ENCODE measurements around the gene CLEC2D. TPM values are rescaled to one million over a fixed set of nuclear protein-coding genes. Genes with fewer than 3 reads are reported as not detected.

CLEC2D gene, protein sequence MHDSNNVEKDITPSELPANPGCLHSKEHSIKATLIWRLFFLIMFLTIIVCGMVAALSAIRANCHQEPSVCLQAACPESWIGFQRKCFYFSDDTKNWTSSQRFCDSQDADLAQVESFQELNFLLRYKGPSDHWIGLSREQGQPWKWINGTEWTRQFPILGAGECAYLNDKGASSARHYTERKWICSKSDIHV
- 2.5 and 2.8 TPM in 2 replicates for total RNA-seq (2014; rRNA removed)
- 0.58 TPM for polyA plus RNA-seq (2012)

DNA sequence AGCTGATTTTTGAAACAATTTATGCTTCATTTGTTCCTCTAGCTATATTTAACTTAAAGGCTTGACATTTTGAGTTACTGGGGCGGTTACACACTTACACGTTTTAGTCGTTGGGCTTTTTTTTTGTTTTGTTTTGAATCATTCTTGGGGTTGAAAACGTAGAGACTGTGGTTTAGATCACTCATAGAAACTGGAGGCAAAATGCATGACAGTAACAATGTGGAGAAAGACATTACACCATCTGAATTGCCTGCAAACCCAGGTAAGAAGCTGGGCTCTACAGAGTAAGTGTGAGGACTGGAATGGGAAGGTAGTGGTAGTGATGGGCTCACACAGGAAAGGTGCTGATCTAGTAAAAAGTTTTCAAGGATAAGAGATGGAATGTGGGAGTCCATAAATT, at the start of gene CLEC2D:
Gene CLEC2D (plus strand): TSS at position 180 of the 400 bp plus-strand sequence. CDS start 22 bp downstream, at position 202.
- DNase-seq (ENCODE audit: low read depth) = no peak

DNA sequence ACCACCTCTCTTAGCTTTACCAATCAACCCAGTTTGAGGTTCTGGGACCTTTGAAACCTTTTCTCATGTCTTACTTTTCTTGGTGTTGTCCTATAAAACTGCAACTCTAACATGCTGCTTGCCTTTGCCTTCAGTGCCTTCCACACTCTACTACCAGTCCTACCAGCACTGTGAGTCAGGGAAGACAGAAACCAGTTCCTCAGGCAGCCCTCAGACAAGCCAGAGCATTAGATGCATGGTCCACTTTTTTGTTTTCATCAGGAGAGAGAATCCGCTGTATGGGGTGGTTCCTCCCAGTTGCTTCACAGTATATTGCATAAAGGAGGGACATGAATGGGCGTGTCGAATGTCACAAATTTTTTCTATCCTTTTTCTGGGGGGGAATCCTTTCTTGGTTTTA, 44.5 kb upstream of the CLEC2D start:
- DNase-seq (ENCODE audit: low read depth) = no peak

DNA sequence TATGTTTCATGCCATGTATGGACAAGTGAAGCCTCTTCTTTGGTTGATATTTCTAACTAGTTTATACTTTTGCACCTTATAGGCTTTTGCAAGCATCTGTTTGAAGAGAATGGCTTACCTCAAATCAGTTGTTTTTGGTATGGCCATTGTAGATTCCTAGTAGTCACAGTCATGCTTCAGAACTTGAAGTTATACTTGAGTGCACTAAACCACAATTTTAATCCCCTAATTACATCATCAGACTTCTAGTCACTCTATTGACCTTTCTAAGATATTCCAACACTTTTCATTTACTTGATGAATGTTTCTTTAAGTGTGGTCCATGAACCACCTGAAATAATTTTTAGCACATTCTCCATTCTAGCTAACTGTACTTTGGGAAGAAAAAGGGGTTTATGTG, 43.2 kb upstream of the CLEC2D start:
- peak; percentile 24 for DNase-seq (ENCODE audit: low read depth)

DNA sequence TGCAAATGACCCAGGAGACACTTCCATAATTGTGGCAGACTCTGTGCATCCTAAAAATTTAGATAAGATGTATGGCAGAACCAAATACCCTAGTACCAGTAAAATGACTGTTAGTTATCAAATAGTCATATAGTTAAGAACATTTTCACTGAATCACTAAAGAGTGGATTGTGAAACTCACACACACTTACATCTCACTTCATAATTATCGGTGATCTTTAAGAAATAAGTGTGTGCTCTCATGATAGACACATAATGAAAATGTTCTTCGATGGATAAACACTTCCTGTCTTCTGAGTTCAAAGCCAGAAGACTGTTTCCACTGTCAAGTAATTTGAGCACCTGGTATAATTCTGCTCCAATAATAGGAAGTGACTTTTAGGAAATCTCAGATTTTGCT, 42.7 kb upstream of the CLEC2D start:
- no peak for DNase-seq (ENCODE audit: low read depth)

DNA sequence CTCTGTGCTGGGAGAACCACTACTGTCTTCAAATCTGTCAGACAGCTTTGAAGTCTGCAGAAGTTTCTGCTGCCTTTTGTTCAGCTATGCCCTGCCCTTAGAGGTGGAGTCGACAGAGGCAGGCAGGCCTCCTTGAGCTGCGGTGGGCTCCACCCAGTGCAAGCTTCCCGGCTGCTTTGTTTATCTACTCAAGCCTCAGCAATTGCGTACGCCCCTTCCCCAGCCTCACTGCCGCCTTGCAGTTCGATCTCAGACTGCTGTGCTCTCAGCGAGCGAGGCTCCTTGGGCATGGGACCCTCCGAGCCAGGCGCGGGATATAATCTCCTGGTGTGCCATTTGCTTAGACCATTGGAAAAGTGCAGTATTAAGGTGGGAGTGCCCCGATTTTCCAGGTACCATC, 36.7 kb upstream of the CLEC2D start:
- DNase-seq (ENCODE audit: low read depth) = no peak

DNA sequence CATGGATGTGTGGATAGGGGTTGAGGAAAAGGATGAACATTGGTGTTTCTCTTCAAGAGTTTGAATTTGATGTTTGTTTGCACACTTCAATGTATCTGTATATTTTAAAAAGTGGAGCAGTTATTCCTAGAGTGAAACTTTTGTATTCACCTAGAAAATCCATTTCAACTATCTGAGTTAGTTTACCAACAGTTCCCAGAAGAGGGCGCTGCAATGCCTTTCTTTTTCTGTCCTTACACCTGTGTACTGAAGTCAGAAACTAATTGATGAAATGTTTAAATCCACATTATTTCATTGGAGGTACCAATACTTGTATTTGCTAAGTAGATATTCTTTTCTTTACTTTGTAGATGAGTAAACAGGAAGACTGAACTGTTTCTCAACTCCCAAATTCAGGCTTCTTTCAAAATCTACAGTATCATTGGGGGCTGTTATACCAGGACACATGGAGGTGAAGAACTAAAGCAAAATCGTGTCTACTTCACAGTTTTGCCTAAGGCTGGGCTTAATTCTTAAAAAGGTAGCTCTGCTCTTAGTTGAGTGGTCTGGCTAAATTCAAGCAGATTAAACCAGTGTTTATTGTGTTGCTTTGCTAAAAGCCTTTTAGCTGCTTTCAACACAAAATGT, 35.2 kb upstream of the CLEC2D start:
- DNase-seq (ENCODE audit: low read depth) = peak; percentile 36

DNA sequence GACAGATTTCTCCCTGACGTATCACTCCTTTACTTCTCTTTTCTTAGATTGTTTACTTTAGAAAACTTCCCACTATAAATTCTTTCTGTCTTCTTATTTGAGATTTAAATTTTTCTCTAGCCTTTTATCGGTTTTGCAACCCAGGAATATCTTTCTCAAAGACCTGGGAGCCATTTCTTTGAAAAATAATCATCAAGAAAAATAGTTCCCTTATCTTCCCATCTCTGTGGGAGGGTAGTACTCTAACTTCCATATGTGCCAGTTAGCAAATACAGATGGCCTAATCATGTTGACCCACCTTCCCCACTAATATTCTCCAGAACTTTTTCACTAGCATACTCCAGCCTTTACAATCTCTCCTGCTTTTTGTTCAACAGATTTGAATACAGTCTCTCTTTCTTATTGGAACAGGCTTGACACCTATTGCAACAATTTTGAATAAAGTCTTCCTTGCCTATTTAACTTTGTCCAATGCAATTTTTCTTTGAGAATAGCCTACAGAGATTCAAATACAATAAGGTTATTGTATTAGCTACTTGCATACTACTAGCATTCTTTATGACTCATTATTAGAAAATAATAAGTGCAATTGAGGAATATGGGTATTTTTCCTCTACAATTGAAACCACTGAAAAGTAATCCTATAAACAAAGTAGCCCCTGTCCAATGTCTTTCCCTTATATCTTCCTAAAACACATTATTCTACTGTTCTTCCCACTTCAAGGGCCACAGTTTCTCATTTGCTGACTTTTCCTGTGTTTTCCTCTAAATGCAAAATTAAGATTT, 34.4 kb upstream of the CLEC2D start:
- no peak for DNase-seq (ENCODE audit: low read depth)

DNA sequence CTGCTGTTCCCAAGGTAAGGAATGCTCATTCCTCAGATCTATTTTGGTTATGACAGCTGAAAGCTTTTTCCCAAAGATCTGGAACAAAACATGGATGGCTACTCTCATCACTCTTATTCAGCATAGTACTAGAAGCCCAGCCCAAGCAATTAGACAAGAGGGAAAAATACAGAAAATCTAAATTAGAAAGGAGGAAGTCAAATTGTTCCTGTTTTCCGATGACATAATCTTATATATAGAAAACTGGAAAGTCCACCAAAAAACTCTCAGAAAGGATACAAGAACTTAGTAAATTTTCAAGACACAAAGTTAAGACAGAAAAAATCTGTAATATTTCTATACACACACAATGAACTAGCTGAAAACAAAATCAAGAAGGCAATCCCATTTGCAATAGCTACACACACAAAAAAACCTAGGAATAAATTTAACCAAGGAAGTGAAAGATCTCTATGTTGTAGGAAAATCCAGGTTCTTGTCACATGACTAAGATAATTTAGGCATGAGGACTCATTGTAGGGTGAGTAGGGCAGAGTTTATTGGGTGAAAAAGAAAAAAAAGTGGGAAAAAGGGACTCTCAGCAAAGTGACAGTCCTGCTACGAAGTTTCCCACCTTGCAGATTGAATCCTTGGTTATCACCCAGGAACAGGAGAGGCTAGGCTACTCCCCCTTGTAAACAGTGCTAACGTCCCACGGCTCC, 33.2 kb upstream of the CLEC2D start:
- no peak for DNase-seq (ENCODE audit: low read depth)

DNA sequence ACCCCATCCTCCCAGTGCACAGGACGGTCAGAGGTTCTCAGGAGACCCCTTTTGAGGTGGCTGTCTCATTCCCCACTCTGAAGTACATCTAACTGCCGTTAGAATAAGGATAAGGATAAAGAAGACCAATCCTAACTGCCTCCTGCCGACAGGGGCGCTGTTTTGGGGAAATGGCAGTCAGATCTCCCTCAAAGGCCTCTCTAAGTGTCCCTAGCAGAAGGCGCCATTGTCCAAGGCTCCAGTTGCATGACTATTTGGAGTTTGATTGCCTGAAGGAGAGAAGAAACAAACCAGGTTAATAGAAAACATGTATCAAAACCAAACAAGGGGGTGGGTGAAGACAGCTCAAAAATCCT, 32.7 kb upstream of the CLEC2D start:
- DNase-seq (ENCODE audit: low read depth) = no peak

DNA sequence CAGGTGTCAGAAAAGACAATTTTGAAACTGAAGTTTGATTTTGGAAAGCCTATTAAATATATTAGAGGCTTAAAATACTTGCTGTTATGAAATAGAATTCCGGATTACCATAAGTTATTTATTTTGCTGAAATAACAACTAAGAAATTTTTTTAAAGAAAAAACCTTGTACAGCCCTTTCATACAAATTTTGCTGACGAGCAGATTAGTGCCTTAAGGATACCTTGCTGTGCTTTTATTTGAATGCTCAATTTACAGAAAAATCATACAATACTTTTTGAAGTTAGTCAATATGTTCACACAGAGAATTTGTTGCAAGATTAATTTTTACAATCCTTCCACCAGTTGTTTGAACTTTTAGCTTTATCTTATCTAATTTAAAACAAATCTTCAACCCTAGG, 29.5 kb upstream of the CLEC2D start:
- DNase-seq (ENCODE audit: low read depth) = no peak

DNA sequence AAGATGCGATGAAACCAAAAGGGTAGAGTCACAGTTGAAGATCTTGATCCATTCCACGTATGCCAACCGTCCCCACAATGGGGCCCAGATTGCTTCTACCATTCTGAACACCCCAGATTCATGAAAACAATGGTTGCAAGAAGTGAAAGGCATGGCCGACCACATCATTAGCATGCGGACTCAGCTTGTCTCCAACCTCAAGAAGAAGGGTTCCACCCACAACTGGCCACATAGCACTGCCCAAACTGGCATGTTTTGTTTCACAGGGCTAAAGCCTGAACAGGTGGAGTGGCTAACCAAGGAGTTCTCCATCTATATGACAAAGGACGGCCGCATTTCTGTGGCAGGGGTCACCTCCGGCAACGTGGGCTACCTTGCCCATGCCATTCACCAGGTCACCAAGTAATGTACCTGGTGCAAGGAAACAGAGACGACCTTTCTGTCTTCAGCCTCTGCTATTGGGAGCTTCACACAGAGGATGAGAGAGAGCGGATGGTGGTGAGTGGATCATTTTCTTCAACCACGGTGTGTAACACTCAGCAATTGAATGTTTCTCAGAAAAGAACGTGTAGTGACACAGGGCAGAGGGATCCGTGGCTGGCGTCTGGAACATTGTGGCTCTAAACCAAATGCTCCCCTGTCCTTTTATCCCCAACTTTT, 26.8 kb upstream of the CLEC2D start:
- no peak for DNase-seq (ENCODE audit: low read depth)

DNA sequence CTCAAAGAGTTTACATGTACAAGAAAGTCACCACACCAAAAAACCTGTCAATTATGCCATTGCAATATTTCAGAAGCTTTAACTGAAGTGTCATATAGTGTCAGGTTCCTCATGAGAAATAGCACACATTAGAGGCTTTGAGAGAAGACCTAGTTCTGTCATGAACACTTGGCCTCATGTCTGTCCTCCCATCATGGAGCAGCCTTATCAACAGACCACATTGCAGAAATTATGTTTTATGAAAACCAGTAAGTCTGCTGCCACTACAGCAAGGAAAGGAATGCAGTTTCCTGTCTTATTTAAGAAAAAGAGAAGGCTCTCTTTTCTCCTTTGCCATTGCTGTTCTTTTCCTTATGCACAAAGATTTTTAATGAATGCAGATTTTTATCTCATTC, 26.2 kb upstream of the CLEC2D start:
- DNase-seq (ENCODE audit: low read depth) = no peak

DNA sequence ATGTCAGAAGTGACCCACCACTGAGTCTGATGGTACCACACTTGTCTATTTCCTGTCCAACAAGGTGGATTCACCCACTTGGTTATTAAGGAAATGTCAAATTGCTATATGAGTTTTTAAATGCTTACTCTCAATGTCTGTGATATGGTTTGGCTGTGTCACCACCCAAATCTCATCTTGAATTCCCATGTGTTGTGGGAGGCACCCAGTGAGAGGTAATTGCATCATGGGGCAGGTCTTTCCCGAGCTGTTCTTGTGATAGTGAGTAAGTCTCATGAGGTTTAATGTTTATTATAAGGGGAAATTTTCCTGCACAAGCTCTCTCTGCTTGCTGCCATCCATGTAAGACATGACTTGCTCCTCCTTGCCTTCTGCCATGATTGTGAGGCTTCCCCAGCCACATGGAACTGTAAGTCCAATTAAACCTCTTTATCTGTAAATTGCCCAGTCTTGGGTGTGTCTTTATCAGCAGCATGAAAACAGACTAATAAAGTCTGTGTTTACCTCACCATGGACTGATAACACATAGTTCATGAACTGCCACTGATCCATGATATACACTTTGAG, 24.4 kb upstream of the CLEC2D start:
- peak; percentile 10 for DNase-seq (ENCODE audit: low read depth)

DNA sequence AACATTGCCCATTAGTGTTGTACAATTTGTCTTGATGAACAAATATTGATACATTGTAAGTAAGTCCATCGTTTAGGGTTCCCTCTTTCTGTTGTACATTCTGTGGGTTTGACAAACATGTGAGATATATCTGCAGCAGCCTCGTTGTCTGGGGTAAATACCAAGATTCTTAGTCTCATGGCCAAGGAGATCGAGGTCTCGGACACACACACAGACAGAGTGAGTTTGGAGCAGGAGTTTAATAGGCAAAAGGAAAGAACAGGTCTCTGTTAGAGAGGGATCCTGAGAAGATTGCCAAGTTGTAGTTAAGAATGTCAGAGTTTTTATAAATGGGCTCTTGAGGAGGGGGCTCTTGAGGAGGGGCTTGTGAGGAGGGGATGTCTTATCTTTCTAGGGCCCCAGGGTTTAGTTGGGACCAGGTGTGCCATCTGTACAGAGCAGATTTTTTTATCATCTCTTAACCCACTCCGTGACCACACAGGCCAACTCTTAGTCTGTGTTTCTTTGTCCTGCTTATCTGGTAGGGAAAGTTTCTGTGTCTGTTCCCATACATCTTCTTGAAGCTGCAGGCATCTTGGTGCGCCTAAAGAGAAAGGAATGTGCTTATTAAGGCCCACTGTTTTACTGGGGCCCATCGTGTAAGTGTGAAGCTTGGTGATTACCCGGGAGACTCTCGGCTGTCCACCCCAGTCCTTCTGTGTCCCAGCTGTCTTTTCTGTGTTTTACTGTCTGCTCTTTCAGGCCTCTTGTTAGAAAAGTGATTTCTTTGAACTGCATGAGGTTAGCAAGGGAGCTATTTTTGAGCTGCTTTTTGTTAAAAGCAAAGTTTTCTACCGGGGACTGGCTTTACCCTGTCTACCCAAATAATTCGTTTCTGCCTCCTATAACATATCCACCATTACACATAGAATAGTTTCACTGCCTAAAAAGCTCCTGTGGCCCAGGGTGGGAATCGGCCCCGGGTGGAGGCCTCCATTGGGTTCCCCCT, 22.4 kb upstream of the CLEC2D start:
- peak; percentile 35 for DNase-seq (ENCODE audit: low read depth)

DNA sequence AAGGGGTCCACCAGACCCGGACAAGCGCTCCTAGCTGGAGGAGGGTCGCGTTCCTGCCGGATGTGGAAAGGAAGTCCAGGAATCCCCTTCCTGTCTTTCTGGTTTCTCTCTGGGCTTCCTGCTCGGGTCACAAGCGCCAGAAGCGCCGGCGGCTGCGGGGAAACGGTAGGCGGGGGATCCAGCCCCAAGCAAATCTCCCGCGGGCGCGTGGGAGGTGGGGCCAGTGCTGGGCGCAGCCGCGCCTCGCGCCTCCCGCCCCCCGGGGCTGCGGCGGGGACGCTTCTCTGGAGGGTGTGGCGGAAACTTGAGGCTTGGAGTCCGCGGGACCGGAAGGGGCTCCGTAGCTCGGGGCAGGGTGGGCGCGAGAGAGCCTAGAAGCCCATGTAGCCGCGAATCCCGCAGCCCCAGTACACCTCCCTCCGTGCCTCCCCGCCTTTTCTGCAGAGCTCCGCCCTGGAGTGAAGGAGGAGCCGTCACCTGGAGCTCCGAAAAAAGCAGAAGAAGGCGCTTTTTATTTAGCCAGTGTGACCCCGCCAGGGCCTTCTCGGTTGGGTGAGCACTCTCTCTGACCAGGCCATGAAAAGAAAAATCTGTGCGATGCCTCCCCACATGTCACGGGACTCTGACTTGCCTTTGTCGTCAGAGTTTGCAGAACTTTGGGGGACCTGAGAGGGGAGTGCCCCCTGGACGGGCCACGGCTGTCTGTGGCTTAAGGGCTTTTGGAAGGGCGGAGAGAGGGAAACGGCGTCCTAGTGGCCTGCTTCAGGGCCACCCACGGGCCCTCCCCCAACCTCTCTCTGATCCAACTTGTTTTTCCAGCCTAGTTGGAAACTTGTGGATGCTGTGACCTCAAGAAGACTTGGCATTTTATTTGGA, 21.4 kb upstream of the CLEC2D start:
- DNase-seq (ENCODE audit: low read depth) = peak; percentile 83

DNA sequence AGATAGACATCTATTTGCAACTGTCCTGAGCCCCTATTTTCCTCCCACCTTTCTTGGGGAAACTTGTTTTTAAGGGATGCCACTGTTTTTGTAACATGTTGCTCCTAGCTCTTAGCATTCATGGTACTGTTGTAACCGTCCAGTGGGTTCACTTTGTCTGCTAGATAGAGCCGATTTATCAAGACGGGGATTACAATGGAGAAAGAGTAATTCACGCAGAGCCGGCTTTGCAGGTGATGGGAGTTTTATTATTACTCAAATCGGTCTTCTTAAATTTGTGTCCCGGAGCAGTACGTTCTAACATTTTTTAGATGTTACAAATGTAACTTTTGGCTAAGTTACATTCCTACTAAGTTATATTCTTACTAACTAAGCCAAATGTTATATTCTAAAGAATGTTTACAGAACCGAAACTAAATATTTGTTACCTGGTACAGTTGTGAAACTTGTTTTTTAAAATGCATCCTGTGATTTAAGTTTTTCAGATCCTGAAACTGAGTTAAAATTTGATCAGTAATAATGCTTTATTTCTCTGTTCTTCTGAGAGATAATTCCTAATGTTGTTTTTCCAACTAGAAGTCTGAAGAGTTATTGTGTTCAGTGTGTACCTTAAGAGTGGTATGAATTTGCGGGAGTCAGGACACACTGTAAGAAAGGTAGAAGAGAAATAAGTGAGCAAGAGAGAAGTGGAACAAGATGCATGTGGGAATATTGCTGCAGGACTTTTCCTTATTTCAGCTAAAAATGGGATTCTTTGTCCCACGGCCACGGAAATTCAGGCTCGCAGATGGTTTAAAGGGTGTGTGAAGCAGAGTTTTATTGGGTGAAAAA, 20.6 kb upstream of the CLEC2D start:
- DNase-seq (ENCODE audit: low read depth) = no peak

DNA sequence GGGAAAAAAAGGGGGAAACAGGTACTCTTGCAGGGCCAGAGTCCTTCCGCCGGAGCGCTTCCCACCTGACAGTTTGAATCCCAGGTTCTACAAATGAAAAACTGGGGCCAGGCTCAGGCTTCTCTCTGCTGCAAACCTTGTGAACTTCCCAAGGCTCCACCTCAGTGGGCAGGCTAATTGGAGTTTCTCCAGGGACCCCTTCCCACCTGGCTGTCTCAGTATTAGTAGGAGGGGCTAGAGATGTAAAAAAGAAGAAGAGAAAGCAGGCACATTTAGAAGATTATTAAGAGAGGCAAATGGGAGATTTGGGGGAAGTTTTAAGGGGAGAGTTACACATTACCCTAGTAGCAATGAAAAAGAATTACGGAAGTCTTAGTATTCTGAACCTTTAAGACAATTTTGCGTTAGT, 20.0 kb upstream of the CLEC2D start:
- no peak for DNase-seq (ENCODE audit: low read depth)

DNA sequence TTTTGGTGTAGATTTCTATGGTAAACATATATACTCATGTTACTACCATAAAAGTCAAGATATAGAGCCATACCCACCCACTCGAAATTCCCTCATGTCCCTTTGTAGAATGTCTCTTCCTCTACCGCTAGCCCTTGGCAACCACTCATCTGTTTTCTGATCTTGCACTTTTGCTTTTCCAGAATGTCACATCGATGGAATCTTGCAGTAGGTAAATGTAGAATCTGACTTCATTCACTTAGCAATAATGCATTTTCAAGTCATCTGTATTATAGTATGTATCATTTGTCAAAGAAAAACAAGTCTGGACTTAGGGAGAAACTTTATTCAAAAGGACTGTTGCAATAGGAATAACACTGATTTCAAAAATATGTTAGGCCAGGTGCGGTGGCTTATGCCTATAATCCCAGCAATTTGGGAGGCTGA, 19.3 kb upstream of the CLEC2D start:
- DNase-seq (ENCODE audit: low read depth) = peak; percentile 13

Data from LHCN-M2 (cell line).